GM11168 (cell line): ENCODE measurements around the gene PTCH1.

Experiments used
- in situ Hi-C: fragments of 300-500 bp; cut with MboI; formaldehyde crosslinking; loops from one replicate; pipeline ENCODE4 v1.12.0; 2022; ENCODE audit warnings: low sequenced_read_pairs; ENCODE audit not compliant: unreplicated experiment

Gene PTCH1

GRCh38 chr9:95446259-95446658 is 70.5 kb downstream of the PTCH1 start:
- in situ Hi-C loops = no loop called here

GRCh38 chr9:95444160-95444559 is 72.6 kb downstream of the PTCH1 start:
- in situ Hi-C loops = no loop called here

GRCh38 chr9:95443301-95443700 is 73.5 kb downstream of the PTCH1 start:
- in situ Hi-C loops = no loop called here

GRCh38 chr9:95441081-95441480 is 75.7 kb downstream of the PTCH1 start:
- in situ Hi-C loops = no loop called here

GRCh38 chr9:95440447-95440846 is 76.3 kb downstream of the PTCH1 start:
- in situ Hi-C loops = no loop called here

GRCh38 chr9:95438561-95439357 is 78.0 kb downstream of the PTCH1 start:
- in situ Hi-C loops = no loop called here

GRCh38 chr9:95437559-95437958 is 79.2 kb downstream of the PTCH1 start:
- in situ Hi-C loops = no loop called here

GRCh38 chr9:95436416-95436815 is 80.4 kb downstream of the PTCH1 start:
- in situ Hi-C loops = no loop called here

GRCh38 chr9:95435074-95435728 is 81.6 kb downstream of the PTCH1 start:
- in situ Hi-C loops = no loop called here

GRCh38 chr9:95434116-95435073 is 82.4 kb downstream of the PTCH1 start:
- in situ Hi-C loops = no loop called here

- in situ Hi-C loops = no loop called here
Measured at GRCh38 chr9:95433096-95433819, 83.5 kb downstream of the PTCH1 start.

GRCh38 chr9:95431286-95431685 is 85.5 kb downstream of the PTCH1 start:
- in situ Hi-C loops = no loop called here

- in situ Hi-C loops = no loop called here
Measured at GRCh38 chr9:95429948-95430620, 86.7 kb downstream of the PTCH1 start.

- in situ Hi-C loops = no loop called here
Measured at GRCh38 chr9:95429096-95429495, 87.7 kb downstream of the PTCH1 start.

GRCh38 chr9:95425910-95426551 is 90.7 kb downstream of the PTCH1 start:
- in situ Hi-C loops = no loop called here

GRCh38 chr9:95422650-95423049 is 94.1 kb downstream of the PTCH1 start:
- in situ Hi-C loops = no loop called here

- in situ Hi-C loops = no loop called here
Measured at GRCh38 chr9:95420518-95420917, 96.3 kb downstream of the PTCH1 start.

GRCh38 chr9:95419444-95419843 is 97.3 kb downstream of the PTCH1 start:
- in situ Hi-C loops = no loop called here

- in situ Hi-C loops = no loop called here
Measured at GRCh38 chr9:95415158-95415557, 101.6 kb downstream of the PTCH1 start.
